ENCODE results near the gene AEBP1.

The AEBP1 gene

GRCh38 chr7:44158873-44159631 is 54.9 kb downstream of the AEBP1 start:
- DNase-seq: peak in 1 of 2 donors; percentile 19

DNA sequence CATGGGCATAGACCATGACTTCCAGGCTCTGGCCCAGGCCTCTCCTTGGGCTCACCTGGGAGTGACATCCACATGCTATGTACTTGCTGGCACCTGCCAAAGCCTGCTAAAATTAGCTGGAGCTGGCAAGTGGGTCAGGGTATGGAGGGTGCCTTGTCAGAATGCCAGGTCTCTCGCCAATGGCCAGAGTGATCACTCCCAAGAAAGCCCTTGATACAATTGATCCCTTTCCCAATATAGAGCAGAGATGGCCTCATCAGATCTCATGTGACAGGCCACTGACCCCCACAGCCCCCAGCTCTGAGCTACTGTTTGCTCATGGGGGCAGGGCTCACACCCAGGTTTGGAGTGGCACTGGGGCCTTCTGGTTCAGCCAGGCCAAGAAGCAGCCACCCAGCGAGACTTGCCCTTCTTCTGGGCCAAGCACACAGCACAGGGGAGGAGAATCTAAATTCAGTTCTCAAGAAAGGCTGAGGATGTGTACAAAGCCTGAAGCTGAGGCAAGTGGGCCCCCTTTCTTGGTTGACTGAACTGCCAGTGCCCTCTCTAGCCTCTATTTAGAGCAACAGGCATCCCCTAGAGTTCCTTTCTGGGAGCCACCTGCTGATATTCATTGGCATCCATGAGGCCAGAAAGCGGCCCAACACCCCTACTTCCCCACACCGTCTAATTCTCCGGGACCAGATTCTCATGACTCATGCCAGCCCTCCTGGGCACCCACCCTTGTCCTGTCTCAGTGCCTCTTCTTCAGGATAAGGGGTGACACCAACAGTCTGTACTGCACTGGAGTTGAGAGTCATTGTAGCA is 55.9 kb downstream of the AEBP1 start:
- no peak for DNase-seq

GRCh38 chr7:44161371-44161770 is 57.2 kb downstream of the AEBP1 start:
- DNase-seq: no peak

DNA sequence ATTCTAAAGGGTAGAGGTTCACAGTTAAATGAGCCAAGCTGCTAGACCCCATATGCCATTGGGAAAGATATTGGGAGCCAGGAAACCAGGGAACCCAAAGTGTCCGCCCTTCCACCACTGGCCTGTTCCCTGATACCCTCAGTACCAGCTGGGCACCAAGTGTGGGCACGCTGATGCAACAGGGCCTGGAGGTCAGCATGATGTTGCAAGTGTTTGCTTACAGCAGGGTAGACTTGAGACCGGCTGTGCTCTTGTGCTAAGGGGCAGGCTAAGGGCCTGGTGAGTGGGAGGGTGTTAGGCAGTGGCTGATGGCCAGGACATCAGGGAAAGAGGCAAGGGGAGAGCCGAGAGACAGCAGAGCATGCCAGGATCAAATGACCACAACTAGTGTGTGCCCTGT is 58.0 kb downstream of the AEBP1 start:
- no peak for DNase-seq

- DNase-seq: no peak
These were observed 58.7 kb downstream of the AEBP1 start for GRCh38 chr7:44162785-44163395.

- no peak for DNase-seq
These were observed 59.4 kb downstream of the AEBP1 start for GRCh38 chr7:44163591-44163990.

Data from hippocampal formation (tissue), 2 donors.